HG02973 (cell line): ENCODE measurements around the gene FADS3.

ENCODE experiments used
- ATAC-seq: cut with Tn5 transposase; IDR thresholded peaks from one replicate; pipeline ENCODE4 v1.9.1; 2021; ENCODE audit warnings: moderate library complexity; ENCODE audit not compliant: unreplicated experiment

Gene FADS3, protein sequence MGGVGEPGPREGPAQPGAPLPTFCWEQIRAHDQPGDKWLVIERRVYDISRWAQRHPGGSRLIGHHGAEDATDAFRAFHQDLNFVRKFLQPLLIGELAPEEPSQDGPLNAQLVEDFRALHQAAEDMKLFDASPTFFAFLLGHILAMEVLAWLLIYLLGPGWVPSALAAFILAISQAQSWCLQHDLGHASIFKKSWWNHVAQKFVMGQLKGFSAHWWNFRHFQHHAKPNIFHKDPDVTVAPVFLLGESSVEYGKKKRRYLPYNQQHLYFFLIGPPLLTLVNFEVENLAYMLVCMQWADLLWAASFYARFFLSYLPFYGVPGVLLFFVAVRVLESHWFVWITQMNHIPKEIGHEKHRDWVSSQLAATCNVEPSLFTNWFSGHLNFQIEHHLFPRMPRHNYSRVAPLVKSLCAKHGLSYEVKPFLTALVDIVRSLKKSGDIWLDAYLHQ

DNA sequence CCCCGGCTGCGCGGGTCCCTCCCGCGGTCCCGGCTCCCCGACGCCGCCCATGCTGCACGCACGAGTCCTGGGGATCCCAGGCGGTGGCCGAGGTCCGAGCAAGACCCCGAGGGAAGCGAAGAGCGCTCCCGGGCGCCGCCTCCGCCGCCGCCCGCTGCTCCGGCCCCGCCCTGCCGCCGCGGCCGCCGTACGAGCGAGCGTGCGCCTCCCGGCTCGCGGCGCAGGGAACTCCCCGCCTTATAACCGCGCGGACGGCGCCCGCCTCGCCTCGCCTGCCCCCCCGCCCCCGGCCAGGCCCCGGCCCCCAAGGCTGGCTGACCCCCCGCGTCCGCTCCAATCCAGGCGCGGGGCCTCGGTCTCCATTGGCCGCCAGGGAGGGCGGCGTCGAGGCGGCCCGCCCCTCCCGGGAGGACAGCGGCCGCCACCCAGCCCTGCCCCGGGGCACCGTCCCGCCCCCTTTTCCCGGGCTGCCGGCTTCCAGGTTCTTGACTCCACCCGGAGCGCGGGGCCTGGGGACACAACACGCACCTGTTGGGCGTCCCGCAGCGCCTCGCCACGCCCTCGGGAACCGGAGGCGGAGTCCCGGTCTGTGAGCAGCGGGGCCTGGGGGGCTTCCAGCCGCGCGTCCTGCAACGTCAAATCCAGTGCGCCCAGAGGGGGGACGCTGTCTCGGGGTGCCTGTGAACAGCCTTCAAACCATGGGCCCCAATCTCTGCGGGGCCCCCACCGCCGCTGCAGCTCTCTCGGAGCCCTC, at the start of gene FADS3:
Gene FADS3, minus strand, starts transcription at position 215 of the 754 bp plus-strand sequence. Its CDS starts 164 bp downstream, at position 51.
- ATAC-seq, result no peak

DNA sequence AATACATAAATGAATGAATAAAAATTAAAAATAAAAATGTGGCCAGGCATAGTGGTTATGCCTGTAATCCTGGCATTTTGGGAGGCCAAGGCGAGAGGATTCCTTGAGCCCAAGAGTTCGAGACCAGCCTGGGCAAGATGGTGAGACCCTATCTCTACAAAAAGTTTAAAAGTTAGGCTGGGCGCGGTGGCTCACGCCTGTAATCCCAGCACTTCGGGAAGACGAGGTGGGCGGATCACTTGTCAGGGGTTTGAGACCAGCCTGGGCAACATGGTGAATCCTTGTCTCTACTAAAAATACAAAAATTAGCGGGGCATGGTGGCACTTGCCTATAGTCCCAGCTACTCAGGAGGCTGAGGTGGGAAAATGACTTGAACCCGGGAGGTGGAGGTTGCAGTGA, 49.1 kb upstream of the FADS3 start:
- no peak for ATAC-seq

DNA sequence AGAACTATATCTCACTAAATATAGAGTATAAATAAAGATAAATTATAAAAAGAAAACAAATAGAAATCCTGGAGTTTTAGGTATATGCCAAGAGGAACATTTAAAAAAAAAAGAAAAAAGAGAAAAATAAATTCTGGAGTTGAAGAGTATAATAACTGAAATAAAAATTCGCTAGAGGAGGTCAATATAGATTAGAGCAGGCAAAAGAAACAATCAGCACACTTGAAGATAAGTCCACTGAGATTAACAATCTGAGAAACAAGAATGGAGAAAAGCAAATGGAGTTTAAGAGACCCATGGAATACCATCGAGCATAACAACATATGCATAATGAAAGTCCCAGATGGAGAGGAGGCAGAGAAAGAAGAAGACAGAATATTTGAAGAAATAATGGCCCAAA, 44.5 kb upstream of the FADS3 start:
- ATAC-seq, result no peak

DNA sequence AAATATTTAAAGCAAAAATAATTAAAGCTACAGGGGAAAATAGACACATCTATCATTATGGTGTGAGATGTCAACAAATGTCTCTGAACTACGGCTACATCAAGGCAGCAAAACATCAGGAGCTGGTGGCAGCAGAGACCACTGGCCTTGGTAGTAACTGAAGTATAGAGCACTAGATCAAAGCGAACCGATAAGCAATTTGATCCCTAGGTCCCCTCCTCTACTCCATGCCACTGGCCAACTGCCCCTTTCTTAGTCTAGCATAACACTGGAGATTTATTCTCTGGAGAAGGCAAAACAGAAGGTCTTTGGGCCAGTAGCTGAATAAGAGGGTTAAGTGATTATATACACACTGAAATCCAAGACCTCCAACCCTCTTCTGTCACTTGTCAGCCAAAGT, 39.6 kb upstream of the FADS3 start:
- no peak for ATAC-seq

DNA sequence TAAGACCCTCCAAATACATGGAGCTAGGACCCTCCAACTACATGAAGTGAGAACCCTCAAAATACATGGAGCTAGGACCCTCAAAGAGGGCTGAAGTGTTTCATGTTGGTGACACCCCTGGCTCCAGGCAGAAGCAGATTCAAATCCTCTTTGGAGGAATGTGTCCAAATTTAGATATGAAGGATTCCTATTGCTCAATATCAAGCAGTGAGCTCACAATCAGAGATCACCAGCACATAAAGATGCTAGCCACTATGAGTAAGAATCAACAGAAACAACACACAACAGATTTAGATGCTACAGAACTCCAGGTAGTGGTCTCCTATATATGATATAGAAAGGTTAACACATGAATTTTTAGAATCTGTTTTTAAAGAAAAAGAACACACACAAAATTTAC, 37.3 kb upstream of the FADS3 start:
- no peak for ATAC-seq

DNA sequence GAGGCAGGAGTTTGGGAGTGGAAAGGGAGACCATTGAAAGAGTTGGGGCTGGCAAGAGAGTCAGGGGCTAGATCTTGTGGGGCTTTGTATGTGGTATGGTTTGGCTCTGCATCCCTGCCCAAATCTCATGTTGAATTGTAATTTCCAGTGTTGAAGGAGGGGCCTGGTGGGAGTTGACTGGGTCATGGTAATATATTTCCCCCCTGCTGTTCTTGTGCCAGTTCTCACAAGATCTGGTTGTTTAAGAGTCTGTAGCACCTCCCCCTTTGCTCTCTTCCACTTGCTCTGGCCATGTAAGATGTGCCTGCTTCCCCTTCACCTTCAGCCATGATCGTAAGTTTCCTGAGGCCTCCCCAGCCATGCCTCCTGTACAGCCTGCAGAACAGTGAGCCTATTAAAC, 36.2 kb upstream of the FADS3 start:
- ATAC-seq, result no peak

DNA sequence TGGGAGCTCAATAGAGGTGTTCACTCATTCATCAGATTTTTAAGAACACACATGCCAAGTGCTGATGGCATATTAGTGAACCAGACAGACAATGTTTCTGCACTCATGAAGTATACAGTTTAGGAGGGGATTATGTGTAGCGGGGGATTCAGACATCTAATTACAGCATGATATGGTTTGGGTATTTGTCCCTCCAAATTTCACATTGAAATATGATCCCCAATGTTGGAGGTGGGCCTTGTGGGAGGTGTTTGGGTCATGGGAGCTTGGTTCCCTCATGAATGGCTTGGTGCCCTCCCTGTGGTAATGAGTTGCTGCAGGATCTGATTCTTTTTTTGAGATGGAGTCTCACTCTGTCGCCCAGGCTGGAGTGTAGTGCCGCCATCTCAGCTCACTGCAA, 34.9 kb upstream of the FADS3 start:
- ATAC-seq, result no peak

DNA sequence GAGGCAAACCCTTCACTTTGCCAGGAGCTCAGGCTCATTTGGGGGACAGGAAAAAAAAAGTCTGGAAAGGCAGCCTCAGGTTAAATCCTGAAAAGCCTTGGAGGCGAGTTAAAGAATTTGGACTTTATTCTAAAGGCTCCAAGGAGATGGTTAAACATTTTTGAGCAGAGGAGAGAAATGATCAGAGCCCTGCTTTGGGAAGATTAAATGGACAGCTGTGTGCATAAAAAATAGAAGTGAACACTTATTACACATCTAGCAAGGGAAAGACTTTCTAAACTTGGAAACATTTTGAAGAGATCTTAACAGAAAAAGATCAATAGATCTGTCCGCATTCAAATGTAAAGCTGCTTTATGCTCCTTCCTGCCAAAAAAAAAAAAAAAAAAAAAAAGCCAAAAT, 34.4 kb upstream of the FADS3 start:
- no peak for ATAC-seq

DNA sequence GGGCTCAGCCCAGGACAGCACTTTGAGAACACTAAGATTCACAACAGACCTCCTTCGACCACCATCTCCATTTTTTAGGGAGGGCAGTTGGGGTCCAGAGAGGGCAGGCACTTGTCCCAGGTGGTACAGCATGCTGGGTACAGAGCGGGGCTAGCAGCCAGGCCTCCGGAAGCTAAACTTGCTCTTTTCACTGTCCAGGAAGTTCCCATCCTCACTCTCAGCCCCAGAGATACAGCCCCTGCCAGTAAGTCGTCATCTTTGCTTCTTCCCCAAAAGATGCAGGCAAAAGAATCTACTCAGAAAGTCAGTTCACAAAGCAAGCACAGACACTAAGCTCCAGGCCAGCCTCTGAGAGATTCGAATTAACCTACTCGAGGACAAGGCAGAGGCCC, 32.7 kb upstream of the FADS3 start:
- no peak for ATAC-seq

DNA sequence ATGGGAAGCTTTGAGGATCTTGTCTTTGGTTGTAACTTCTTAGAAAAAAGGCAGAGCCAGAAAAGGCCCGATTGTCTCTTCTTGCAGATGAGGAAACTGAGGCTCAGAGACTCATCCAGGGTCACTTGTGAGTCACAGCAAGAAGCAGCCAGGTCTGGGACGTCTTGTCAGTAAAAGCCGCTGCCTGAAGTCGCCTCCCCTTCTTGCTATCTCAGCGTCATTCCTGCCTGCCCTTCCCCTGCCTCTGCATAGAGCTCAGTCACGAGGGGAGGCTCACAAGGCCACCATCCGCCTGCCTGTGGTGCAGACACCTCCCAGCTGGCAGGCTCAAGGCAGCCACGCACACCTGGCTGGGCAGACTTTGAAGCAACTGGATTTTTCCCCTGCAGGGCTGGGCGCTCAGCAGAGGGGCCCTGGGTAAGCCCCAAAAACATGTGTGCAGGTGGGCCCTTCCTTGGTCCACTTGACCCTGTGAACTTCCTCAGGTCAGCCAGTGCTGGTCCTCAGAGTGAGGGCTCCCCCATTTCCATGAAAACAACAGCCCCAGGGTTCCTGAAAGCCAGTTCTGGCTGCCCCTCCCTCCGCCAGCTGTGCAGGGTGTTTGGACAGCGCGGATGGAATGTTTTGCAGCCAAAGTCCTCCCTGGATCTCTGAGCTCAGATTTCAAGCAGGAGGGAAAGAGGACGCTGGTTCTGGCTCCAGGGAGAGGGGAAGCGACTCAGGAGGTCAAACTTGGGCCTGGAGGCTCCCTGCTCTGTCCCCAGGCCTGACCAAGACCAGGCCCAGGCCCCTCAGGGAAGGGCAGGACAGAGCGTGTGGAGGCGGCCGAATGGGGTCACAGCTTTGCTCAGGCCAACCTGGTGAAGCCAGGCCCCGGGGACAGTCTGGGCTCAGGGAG, 32.1 kb upstream of the FADS3 start:
- ATAC-seq, result no peak

DNA sequence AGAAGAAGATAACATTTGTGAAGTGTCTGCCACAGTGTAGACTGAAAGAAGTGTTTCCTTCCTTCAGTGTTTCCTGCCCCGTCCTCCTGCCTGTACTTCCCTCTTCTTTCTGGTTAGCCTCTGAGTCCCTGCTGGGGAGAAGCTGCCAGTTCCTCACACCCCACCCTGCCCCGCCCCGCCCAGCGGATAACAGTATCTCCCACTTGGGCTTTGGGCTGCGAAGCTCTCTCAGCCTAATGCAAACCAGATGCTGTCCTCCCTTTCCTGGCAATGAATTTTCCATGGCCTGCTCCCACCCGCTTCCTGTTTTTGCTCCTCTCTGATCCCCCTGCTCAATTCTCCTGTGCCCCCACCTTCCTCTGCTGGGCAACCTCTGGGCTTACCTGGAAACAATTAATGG, 31.2 kb upstream of the FADS3 start:
- ATAC-seq, result no peak

DNA sequence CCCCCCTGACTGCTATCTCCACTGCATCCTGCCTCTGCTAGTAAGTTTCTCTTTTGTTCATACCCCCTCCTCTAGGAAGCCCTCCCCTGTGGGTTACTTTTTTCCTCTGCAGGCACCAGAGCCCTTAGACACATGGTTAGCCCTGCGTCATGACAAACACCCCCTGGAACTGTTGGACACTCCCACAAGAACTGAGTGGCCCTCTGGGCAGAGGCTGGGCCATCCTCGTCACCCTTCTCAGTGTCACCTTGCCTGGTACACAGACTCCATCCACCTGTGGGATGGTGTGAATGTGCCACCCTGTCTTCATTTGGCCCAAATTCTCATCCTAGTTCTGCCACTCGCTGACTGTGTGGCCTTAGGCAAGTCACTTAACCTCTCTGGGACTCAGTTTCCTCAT, 30.1 kb upstream of the FADS3 start:
- ATAC-seq, result no peak

DNA sequence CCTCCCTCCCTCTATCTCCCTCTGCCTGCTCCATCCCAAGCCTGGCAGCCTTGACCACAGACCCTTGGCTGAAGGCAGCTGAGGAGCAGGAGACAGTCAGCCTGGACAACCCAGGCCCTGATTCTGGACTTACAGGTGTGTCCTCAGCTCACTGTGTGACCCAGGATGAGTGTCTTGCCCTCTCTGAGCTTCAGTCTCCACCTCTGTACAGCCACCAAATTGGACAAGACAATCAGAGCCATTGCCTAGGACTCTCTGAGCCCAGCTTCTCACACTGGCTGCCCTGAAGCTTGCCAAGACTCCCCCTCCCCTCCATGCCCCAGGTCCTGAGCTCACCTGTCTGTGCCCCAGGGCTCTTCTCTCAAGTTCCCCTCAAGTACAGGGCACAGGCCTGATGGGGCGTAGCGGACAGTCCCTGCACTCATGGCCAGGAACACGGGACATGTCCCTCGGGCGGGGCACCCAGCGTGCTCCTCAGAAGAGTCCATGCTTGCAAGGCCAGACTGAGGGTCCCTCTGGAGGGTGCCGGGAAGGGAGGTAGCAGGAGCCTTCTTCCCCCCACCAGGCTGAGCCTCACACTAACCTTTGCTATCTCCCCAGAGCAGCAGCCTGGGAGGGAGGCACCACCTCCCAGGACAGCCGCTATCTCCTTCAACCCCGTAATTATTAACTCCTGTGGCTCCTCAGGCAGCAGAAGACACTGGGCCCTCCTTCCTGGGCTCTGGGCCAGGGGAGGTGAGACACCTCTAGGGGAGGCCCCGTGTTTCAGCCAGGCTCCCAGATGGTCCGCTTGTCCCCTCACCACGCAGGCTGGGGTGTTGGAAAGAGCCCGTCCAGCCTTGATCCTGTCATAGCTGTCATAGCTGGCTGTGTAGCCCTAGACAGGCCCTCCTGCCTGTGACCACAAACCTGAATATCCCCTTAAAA, 28.6 kb upstream of the FADS3 start:
- no peak for ATAC-seq

DNA sequence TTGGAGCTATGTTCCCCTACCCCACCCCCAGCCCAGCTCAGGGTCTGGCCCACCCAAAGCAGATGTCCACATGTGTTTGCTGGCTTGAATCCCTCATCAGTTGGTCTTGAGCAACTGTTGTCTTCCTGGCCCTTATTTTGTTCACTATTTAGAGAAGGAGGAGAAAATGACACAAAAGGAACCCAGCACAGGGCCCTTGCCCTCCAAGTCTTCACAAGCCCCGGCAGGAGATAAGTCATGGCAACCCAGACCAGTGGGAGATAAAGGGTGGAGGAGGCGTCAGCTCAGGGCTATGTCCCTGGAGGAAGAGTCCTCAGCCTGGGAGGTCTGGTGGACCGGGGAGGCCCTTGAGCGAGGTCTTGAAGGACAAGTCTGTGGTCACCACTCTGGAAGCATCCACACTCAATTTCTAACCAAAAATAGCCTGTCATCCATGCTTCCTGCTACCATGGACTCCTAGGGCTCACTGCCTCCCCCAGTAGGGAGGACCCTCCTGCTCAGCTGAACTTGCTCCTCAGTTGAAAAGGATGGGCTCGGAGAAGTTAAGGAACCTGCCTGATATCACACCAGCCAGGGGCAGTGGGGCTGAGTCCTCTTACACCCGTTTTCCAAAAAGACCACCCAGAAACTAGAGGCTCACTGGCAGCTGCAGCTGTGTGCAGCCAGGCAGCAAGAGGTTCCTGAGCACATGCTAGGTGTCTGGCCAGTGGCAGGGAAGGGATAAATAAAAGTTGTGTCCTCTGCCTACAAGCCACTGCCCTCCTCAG, 27.8 kb upstream of the FADS3 start:
- ATAC-seq, result no peak

DNA sequence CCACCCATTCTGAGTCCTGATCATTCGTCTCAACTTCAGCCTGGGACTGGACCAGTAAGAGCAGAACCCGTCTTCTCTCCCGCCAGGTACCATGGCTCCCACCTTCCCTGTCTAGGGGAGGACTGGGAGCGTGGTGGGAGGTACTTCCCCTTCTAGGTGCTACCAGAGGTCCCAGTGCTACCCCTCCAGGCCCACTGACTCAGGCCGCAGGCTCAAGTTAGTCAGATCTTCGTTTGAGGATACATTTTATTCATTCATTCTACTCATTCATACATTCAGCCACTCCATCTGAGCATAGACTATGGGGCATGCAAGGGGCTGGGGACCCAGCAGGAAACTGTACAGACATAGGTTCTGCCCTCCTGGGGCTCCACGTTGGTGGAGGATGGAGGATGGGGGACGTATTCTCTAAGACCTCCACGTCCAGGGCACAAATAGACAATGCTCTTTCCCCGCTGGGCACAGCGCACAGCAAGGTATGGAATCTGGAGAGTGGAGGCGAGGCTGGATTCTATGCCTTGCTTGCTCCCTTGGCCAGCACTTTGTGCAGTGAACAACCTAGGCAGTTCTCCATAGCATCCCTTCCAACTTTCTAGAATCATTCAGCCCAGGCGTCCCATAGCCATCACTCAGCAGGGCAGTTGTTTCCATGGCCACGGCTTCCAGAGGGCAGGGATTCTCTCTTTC, 27.0 kb upstream of the FADS3 start:
- no peak for ATAC-seq

DNA sequence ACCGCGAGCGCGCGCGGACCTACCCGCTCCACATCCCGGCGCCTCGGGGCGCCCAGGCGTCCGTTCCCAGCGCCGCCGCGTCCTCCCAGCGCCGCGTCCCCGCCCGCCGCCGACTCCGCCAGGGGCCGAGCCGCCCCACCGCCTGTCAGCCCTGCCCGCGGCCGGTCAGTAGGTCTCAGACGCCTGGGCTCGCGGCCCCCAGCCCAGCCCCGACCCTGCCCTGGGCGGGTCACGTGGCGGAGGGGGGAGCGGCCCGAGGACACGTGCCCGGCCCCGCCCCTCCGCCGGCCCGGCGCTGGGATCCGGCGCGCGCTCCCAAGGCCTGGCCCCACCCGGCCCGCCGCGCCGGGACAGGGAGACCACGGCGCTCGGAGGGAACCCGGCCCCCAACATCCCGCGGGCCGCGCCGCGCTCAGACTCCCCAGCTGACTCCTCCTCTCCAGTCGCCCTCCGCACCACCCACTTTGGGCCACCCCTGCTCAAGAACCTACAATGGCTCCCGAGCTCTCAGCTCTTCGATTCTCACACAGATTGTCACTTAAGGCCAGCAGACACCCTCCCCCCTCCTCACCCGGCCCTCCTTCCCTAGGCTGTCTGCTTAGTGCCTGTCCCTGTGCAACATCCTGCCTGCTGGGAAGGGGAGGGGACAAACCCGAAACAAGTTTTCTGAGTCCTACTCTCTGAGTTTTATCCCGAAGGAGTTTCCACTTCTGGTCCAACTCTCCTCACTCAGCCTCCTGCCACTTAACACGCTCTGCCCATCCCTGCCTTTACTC, 26.2 kb upstream of the FADS3 start, which contains the start of gene RAB3IL1:
Gene RAB3IL1, minus strand, starts transcription at position 233 of the 776 bp plus-strand sequence. Its CDS starts 199 bp downstream, at position 34.
- no peak for ATAC-seq

DNA sequence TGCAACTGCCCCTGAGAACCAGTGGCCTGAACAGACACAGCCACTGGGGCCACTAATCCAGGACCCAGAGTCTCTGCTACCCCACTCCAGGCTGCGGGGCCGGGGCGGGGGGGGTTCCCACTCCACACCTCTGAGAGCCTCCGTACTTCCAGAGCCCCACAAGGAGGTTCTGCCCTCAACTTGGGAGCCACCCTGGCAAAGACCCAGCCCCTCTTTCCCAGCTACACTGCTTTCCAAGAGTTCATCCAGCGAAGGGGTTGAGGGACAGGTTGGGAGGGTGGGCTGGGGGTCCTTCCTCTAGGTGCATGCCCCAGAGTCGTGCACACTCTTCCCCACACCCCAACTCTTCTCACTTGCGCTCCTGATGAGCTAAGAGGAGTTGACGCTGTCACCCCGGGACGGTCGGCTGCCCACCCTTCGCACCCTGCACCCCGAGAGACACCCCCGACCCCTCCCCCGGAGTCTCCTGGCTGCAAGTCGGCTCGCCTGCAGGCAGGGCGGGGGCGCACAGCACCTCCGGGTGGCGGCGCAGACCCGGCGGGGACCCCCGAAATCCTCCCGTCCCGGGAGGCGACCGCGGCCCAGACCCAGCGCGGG, 25.5 kb upstream of the FADS3 start:
- no peak for ATAC-seq
